Dendritic cell treated with granulocyte-macrophage colony-stimulating factor and Interleukin-4, amounts not matched to agents 40 ng/mL and 50 ng/mL, for 4 days (primary cell): Measurements from ENCODE around the gene HEXD.

Source experiments
- H3K27ac Mint-ChIP-seq: one replicate; pipeline ENCODE4 v1.8.0; 2022; ENCODE audit warnings: mild to moderate bottlenecking, mixed read lengths
- H3K27me3 Mint-ChIP-seq: one replicate; pipeline ENCODE4 v1.8.0; 2022; ENCODE audit warnings: mild to moderate bottlenecking, mixed read lengths
- H3K36me3 Mint-ChIP-seq: one replicate; pipeline ENCODE4 v1.8.0; 2022; ENCODE audit warnings: low read depth, mixed read lengths
- H3K4me1 Mint-ChIP-seq: one replicate; pipeline ENCODE4 v1.8.0; 2022; ENCODE audit warnings: low read depth, mixed read lengths
- H3K4me3 Mint-ChIP-seq: one replicate; pipeline ENCODE4 v1.8.0; 2022; ENCODE audit warnings: mild to moderate bottlenecking, moderate library complexity, mixed read lengths
- H3K9me3 Mint-ChIP-seq: one replicate; pipeline ENCODE4 v1.8.0; 2022; ENCODE audit warnings: mixed read lengths
- intact Hi-C: fragments of 100-400 bp; cut with micrococcal nuclease; formaldehyde crosslinking; loops from one replicate; pipeline ENCODE4 v1.15.0; 2022

HEXD gene

DNA sequence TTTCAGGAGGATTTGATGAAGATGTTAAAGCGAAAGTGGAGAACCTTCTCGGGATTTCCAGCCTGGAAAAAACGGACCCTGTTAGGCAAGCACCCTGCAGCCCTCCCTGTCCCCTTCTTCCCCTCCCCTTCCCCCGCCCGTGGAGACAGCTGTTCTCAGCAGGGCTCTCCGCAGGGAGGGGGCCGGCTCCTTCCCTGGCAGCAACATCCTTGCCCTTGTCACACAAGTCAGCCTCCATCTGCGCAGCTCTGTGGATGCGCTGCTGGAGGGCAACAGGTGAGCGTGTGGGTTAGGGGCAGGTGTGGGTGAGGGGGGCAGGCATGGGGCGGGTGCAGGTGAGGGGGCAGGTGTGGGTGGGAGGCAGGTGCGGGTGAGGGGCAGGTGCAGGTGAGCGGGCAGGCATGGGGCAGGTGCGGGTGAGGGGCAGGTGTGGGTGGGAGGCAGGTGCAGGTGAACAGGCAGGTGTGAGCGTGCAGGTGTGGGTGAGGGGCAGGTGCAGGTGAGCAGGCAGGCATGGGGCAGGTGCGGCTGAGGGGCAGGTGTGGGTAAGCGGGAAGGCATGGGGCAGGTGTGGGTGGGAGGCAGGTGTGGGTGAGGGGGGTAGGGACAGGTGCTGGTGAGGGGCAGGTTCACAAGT, 23.0 kb downstream of the HEXD start:
- peak overlapping the region; percentile 94 for H3K27ac Mint-ChIP-seq
- H3K9me3 Mint-ChIP-seq = no peaks in the 10 kb centered on the region
- H3K27me3 Mint-ChIP-seq = no peaks in the 10 kb centered on the region
- H3K36me3 Mint-ChIP-seq = peaks cover 99% of the 10 kb centered on the region
- intact Hi-C loops = loop anchor here (2.0 kb wide), 1 partner anchor 18 kb away; the partner anchor contains the start of gene NARF
- peak overlapping the region; percentile 70 for H3K4me3 Mint-ChIP-seq
- H3K4me1 Mint-ChIP-seq = peaks cover 64% of the 10 kb centered on the region

DNA sequence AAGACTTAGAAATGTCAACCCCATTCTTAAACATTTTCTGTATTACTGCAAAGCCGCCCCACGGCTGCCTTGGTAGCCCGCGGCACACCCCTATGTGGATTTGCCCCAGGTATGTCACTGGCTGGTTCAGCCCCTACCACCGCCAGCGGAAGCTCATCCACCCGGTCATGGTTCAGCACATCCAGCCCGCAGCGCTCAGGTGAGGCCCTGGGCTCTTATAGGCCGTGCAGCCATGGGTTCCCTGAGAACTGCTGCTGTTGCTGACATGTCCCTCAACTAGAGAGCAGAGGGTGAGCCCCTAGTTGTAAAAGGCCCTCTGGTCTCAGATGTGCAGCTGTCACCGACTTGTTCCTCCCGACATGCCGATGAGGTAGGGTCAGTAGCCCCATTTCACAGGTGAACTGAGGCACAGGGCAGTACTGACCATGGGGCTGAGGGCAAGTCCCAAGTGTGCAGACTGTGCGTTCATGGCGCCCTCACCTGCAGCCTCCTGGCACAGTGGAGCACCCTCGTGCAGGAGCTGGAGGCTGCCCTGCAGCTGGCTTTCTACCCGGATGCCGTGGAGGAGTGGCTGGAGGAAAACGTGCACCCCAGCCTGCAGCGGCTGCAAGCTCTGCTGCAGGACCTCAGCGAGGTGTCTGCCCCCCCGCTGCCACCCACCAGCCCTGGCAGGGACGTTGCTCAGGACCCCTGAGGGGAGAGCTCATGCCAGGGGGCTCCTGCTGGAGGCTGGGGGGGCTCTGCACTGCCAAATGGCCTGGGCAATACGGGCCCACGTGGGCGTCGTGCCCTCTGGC, 23.7 kb downstream of the HEXD start:
- Mint-ChIP-seq H3K27me3 (no peaks in the 10 kb centered on the region), H3K4me3 (peak overlapping the region; percentile 52), H3K36me3 (peaks cover 99% of the 10 kb centered on the region)

DNA sequence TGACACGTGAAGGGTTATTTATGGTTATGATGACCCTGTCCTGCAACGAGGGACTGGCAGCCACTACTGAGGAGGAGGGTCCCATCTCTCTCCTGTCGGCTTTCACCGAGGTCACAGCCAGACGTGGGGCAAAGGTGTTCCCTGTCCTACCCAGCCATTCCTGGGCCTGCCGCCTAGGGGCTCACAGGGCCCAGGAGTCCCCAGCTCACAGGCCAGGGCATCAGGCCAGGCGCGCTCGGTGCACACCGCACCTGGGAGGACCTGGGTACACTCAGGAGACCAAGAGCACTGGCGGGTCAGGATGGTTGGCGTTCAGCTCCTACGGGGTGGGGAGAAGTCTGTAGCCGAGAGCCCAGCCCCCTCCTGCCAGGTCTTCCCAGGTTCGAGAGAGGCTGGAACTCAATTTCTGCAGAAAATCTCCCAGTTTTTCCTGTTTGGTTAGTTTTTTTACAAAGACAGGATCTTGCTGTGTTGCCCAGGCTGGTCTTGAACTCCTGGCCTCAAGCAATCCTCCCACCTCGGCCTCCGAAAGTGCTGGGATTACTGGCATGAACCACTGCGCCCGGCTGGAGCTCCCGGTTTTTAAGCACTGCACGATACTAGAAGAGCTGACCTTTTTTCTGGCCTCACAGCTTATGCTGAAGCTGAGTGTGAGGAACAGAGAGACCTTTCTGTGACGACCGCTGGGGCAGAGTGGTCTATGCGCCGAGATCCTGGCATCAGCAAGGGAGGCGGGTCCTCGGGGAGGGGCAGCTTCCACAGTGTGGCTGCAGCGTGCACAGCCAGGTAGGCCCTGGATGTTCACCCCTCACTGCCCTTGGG, 24.7 kb downstream of the HEXD start:
- H3K27me3 Mint-ChIP-seq = no peaks in the 10 kb centered on the region
- no peak overlapping the region for H3K4me3 Mint-ChIP-seq
- peaks cover 82% of the 10 kb centered on the region for H3K4me1 Mint-ChIP-seq
- intact Hi-C loops = no loop called here
- H3K9me3 Mint-ChIP-seq = no peaks in the 10 kb centered on the region
- H3K27ac Mint-ChIP-seq = peak overlapping the region; percentile 56
- H3K36me3 Mint-ChIP-seq = peaks cover 99% of the 10 kb centered on the region

More for the DNA sequence above, 23.7 kb downstream of the HEXD start:
- peaks cover 72% of the 10 kb centered on the region for H3K4me1 Mint-ChIP-seq
- intact Hi-C loops = loop anchor here (2.0 kb wide), 1 partner anchor 17 kb away; the partner anchor contains the start of gene NARF
- H3K27ac Mint-ChIP-seq = peak overlapping the region; percentile 94
- H3K9me3 Mint-ChIP-seq = no peaks in the 10 kb centered on the region

- H3K9me3 Mint-ChIP-seq = no peaks in the 10 kb centered on the region
- H3K27ac Mint-ChIP-seq = peak overlapping the region; percentile 56
Observed at GRCh38 chr17:82443465-82444283, 25.5 kb downstream of the HEXD start.

GRCh38 chr17:82444284-82444893, 26.2 kb downstream of the HEXD start:
- Mint-ChIP-seq H3K27ac (no peak overlapping the region), H3K9me3 (no peaks in the 10 kb centered on the region), H3K27me3 (no peaks in the 10 kb centered on the region), H3K4me3 (no peak overlapping the region), H3K36me3 (peaks cover 93% of the 10 kb centered on the region), H3K4me1 (peaks cover 83% of the 10 kb centered on the region)
- intact Hi-C loops = no loop called here

More at GRCh38 chr17:82443465-82444283, 25.5 kb downstream of the HEXD start:
- Mint-ChIP-seq H3K27me3 (no peaks in the 10 kb centered on the region), H3K36me3 (peaks cover 93% of the 10 kb centered on the region), H3K4me1 (peaks cover 85% of the 10 kb centered on the region), H3K4me3 (no peak overlapping the region)
- intact Hi-C loops = no loop called here

- Mint-ChIP-seq H3K4me1 (peaks cover 76% of the 10 kb centered on the region), H3K4me3 (no peak overlapping the region), H3K36me3 (peaks cover 93% of the 10 kb centered on the region), H3K27me3 (no peaks in the 10 kb centered on the region), H3K27ac (peak overlapping the region; percentile 50), H3K9me3 (no peaks in the 10 kb centered on the region)
- intact Hi-C loops = no loop called here
Observed at GRCh38 chr17:82444941-82445521, 26.9 kb downstream of the HEXD start.

GRCh38 chr17:82445542-82445941, 27.4 kb downstream of the HEXD start:
- Mint-ChIP-seq H3K27ac (peak overlapping the region; percentile 50), H3K4me1 (peaks cover 71% of the 10 kb centered on the region), H3K36me3 (peaks cover 93% of the 10 kb centered on the region), H3K4me3 (no peak overlapping the region), H3K9me3 (no peaks in the 10 kb centered on the region), H3K27me3 (no peaks in the 10 kb centered on the region)
- intact Hi-C loops = no loop called here

- Mint-ChIP-seq H3K9me3 (no peaks in the 10 kb centered on the region), H3K27ac (peak overlapping the region; percentile 50), H3K4me3 (no peak overlapping the region), H3K27me3 (no peaks in the 10 kb centered on the region), H3K36me3 (peaks cover 90% of the 10 kb centered on the region), H3K4me1 (peaks cover 67% of the 10 kb centered on the region)
- intact Hi-C loops = no loop called here
Observed at GRCh38 chr17:82446124-82446523, 28.0 kb downstream of the HEXD start.

GRCh38 chr17:82446649-82447048, 28.5 kb downstream of the HEXD start:
- Mint-ChIP-seq H3K36me3 (peaks cover 85% of the 10 kb centered on the region), H3K4me1 (peaks cover 67% of the 10 kb centered on the region)
- intact Hi-C loops = no loop called here

DNA sequence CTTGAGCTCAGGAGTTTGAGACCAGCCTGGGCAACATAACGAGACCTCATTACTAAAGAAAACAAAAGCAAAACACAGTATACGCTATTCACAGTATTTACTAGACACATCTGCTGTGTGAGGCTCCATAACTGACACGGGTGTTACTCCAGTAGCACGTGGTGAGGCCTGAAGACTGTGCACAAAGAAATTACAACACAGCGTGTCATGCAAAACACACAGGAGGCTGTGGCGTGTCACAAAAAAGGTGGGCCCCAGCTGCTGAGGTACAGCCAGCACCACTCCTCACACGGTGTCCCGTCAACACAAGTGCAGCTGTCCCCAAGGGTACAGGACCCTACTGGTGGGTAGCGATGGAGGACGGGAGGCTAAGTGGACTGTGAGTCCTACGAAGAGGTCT, 29.7 kb downstream of the HEXD start:
- Mint-ChIP-seq H3K4me1 (peaks cover 64% of the 10 kb centered on the region), H3K4me3 (no peak overlapping the region), H3K27me3 (no peaks in the 10 kb centered on the region), H3K27ac (peak overlapping the region; percentile 63), H3K36me3 (peaks cover 73% of the 10 kb centered on the region), H3K9me3 (no peaks in the 10 kb centered on the region)
- intact Hi-C loops = no loop called here

More at GRCh38 chr17:82446649-82447048, 28.5 kb downstream of the HEXD start:
- H3K27me3 Mint-ChIP-seq = no peaks in the 10 kb centered on the region
- peak overlapping the region; percentile 63 for H3K27ac Mint-ChIP-seq
- no peaks in the 10 kb centered on the region for H3K9me3 Mint-ChIP-seq
- no peak overlapping the region for H3K4me3 Mint-ChIP-seq

DNA sequence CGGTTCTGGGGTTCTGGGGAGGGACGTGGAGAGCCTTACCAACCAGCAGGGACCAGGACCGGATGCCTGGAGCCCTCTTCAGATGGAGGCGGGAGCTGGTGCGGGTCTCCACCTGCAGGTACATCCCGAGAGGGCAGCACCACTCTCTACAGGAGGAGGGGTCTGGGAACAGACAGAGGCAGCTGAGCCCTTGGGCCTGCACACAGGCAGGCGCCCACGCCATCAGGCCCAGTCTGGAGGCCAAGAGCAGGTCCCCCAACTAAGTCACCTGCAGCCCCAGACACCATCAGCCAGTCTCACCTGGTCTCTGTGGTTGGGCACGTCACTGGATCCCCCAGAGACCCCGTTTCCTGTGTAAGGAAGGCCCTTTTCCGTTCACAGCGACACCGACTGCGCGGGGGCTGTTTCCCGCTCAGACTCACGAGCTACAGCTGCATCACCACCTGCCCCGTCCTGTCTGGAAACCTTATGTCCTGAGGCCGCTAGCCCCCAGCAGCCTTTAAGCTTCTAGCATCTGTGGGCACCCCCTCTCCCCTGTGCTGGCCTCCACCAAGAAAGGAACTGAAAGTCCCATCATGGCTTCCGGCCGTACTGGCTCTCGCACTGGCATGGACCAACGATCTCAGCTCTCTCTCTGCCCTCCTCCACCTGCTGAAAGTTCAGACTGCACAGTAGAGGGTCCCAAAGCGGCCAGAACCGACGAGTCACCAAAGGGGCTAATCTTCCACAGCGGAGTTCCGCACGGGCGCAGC, 31.2 kb downstream of the HEXD start:
- Mint-ChIP-seq H3K27me3 (no peaks in the 10 kb centered on the region), H3K4me3 (peak overlapping the region; percentile 95), H3K27ac (peak overlapping the region; percentile 94), H3K36me3 (peaks cover 58% of the 10 kb centered on the region), H3K9me3 (no peaks in the 10 kb centered on the region), H3K4me1 (peaks cover 53% of the 10 kb centered on the region)
- intact Hi-C loops = no loop called here

GRCh38 chr17:82449883-82450356, 31.8 kb downstream of the HEXD start:
- Mint-ChIP-seq H3K4me3 (peak overlapping the region; percentile 95), H3K27ac (peak overlapping the region; percentile 94), H3K27me3 (no peaks in the 10 kb centered on the region), H3K9me3 (no peaks in the 10 kb centered on the region), H3K4me1 (peaks cover 48% of the 10 kb centered on the region), H3K36me3 (peaks cover 52% of the 10 kb centered on the region)
- intact Hi-C loops = loop anchor here (1.0 to 5.0 kb wide), 2 partner anchors 8 to 33 kb away; partner anchors contain the start of genes HEXD, NARF and OGFOD3
